Peyer's patch (tissue), 4 donors: ENCODE measurements around the gene CTTNBP2NL.

Experiments
- CTCF ChIP-seq, 6 experiments: fragments of 450-650 bp in 4 of 6; fragments of 200-600 bp in 2 of 6; sonication (generic) in 1 of 6; IDR thresholded peaks; one replicate each; pipeline ENCODE4 v1.5.1; 2017 to 2019; ENCODE audit warnings: antibody characterized with exemption in 6 of 6, mild to moderate bottlenecking in 3 of 6, moderate library complexity in 1 of 6
- POLR2A ChIP-seq, 2 donors: fragments of 450-650 bp; IDR thresholded peaks; one replicate each; pipeline ENCODE4 v1.5.1; 2017; ENCODE audit warnings: antibody characterized with exemption in 2 of 2, mild to moderate bottlenecking in 2 of 2, moderate library complexity in 2 of 2

DNA sequence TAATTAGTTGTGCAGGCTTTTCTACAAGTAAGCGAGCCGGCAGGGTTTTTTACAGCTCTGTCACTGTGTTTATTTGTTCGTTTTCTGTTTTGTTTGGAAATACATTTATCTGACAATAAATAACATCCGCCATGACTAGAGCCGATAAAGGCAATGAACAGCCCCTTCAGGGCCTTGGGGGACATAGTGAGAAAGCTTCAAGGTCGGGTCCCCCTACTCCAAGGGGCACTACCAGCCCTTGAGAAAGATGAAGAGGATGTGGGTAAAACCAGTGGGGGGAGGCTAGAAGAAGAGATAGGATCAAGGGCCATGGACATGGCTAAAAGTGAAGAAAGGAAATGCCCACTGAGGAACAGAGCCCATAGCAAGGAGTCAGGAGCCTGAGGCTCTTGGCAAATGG, 38.5 kb upstream of the CTTNBP2NL start:
- no peak for TF ChIP-seq CTCF (IDR thresholded peaks at IDR 0.05)
- TF ChIP-seq POLR2A (IDR thresholded peaks at IDR 0.05) = no peak
